Transverse colon (tissue), 3 donors: Measurements from ENCODE around the gene NCAN.

Experiments used
- CTCF ChIP-seq, 5 experiments: fragments of 200-600 bp in 3 of 5; fragments of 450-650 bp in 2 of 5; sonication (generic) in 3 of 5; IDR thresholded peaks; 1 replicate in 2 of 5; 2 replicates in 3 of 5; pipeline ENCODE4 v1.5.1; 2016 to 2017; ENCODE audit warnings: antibody characterized with exemption in 5 of 5, inconsistent platforms in 3 of 5, mild to moderate bottlenecking in 2 of 5, moderate library complexity in 1 of 5
- POLR2A ChIP-seq: fragments of 450-650 bp; IDR thresholded peaks from one replicate; pipeline ENCODE4 v1.6.1; 2016; ENCODE audit warnings: antibody characterized with exemption, mild to moderate bottlenecking, moderate library complexity

GRCh38 chr19:19240476-19240875 is 28.7 kb downstream of the NCAN start:
- TF ChIP-seq POLR2A (no peak), CTCF (IDR thresholded peaks at IDR 0.05) (no peak)
